GM23248 (cell line): Measurements from ENCODE around the gene ALDH1L1.

ENCODE experiments used
- EZH2 ChIP-seq: fragments of 200-600 bp; sonication (generic); IDR thresholded peaks from 2 replicates; pipeline ENCODE4 v1.6.1; 2018; ENCODE audit warnings: antibody characterized with exemption, mild to moderate bottlenecking; ENCODE audit not compliant: insufficient read depth, poor library complexity, severe bottlenecking
- EZH2phosphoT487 ChIP-seq: fragments of 200-600 bp; sonication (generic); IDR thresholded peaks from 2 replicates; pipeline ENCODE4 v1.6.1; 2018; ENCODE audit warnings: antibody characterized with exemption, moderate library complexity, mild to moderate bottlenecking, low read depth; ENCODE audit not compliant: insufficient read depth

GRCh38 chr3:126056681-126057500, 123.5 kb downstream of the ALDH1L1 start:
- no peak for TF ChIP-seq EZH2
- no peak for TF ChIP-seq EZH2phosphoT487
